Measurements from ENCODE around the gene KRT5.

DNA sequence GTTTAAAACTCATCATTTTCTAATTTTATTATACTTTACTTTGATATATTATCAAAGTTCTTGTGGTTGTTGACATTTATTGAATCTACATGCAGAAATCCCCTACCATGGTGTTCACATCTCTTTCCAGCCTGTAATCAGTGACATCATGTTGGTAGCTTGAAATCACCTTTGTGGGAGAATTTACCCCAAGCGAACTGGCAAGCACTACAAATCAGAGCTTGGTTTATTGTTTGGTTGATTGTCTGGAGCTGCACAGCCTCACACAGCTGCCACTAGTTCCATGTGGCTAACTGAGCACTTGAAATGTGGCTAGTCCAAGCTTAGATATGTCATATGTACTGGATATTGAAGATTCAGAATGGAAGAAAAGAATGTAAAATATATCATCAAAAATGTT is 15.4 kb upstream of the KRT5 start:
- TF ChIP-seq, protein P1, sequence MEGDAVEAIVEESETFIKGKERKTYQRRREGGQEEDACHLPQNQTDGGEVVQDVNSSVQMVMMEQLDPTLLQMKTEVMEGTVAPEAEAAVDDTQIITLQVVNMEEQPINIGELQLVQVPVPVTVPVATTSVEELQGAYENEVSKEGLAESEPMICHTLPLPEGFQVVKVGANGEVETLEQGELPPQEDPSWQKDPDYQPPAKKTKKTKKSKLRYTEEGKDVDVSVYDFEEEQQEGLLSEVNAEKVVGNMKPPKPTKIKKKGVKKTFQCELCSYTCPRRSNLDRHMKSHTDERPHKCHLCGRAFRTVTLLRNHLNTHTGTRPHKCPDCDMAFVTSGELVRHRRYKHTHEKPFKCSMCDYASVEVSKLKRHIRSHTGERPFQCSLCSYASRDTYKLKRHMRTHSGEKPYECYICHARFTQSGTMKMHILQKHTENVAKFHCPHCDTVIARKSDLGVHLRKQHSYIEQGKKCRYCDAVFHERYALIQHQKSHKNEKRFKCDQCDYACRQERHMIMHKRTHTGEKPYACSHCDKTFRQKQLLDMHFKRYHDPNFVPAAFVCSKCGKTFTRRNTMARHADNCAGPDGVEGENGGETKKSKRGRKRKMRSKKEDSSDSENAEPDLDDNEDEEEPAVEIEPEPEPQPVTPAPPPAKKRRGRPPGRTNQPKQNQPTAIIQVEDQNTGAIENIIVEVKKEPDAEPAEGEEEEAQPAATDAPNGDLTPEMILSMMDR (IDR thresholded peaks at IDR 0.05 in 8 of 11, conservative IDR thresholded peaks at IDR 0.05 in 3 of 11) = no peak
- TF ChIP-seq POLR2AphosphoS5 (IDR thresholded peaks at IDR 0.05) = no peak

All from spleen (tissue), 7 donors.